NB4 (cell line): ENCODE data around the gene BBS12.
A peak's percentile ranks its signal among the peaks of the same experiment; 100 is the strongest.

ENCODE experiments used
- DNase-seq: peaks from one replicate; pipeline ENCODE4 v3.0.0; 2010; ENCODE audit warnings: low read depth
- H3K4me3 ChIP-seq: one replicate; pipeline ENCODE4 v1.5.1; 2011; ENCODE audit warnings: mild to moderate bottlenecking, low read depth, low read length, moderate library complexity
- MYC ChIP-seq: IDR thresholded peaks from 2 replicates; pipeline ENCODE4 v1.6.1; 2011; ENCODE audit warnings: low read depth, low read length
- POLR2A ChIP-seq: IDR thresholded peaks from 2 replicates; pipeline ENCODE4 v1.6.1; 2011; ENCODE audit warnings: mild to moderate bottlenecking; ENCODE audit not compliant: insufficient read length; ENCODE audit errors: extremely low read depth
- TF ChIP-seq, protein P1 (sequence below): IDR thresholded peaks from one replicate; pipeline ENCODE4 v1.5.1; 2012; ENCODE audit warnings: low read depth, low read length
- TF ChIP-seq, protein P2 (sequence below): IDR thresholded peaks from 2 replicates; pipeline ENCODE4 v1.6.1; 2011; ENCODE audit warnings: low read depth, low read length

Gene BBS12

DNA sequence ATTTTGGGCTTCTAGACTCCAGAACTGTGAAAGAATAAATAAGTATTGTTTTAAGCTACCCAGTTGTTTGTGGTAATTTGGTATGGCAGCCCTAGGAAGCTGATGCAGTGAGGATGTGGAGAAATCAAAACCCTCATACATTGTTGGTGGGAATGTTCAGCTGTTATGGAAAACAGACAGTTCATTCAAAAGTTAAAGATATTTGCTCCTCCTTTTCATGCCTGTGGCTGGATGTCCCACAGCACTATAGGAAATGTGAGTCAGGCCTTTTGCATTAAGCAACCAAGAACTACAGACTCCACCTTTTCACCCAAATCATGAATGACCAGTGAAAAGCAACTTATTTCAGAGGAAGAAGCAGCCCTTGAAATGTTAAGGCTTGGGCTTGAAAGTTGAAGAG, 6.7 kb downstream of the BBS12 start:
- DNase-seq = peak; percentile 8
- TF ChIP-seq MYC = no peak
- TF ChIP-seq, protein P1, sequence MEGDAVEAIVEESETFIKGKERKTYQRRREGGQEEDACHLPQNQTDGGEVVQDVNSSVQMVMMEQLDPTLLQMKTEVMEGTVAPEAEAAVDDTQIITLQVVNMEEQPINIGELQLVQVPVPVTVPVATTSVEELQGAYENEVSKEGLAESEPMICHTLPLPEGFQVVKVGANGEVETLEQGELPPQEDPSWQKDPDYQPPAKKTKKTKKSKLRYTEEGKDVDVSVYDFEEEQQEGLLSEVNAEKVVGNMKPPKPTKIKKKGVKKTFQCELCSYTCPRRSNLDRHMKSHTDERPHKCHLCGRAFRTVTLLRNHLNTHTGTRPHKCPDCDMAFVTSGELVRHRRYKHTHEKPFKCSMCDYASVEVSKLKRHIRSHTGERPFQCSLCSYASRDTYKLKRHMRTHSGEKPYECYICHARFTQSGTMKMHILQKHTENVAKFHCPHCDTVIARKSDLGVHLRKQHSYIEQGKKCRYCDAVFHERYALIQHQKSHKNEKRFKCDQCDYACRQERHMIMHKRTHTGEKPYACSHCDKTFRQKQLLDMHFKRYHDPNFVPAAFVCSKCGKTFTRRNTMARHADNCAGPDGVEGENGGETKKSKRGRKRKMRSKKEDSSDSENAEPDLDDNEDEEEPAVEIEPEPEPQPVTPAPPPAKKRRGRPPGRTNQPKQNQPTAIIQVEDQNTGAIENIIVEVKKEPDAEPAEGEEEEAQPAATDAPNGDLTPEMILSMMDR = no peak
- TF ChIP-seq, protein P2, sequence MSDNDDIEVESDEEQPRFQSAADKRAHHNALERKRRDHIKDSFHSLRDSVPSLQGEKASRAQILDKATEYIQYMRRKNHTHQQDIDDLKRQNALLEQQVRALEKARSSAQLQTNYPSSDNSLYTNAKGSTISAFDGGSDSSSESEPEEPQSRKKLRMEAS = no peak
- TF ChIP-seq POLR2A = no peak
- H3K4me3 ChIP-seq = no peak overlapping the region

GRCh38 chr4:122742933-122743829, 10.7 kb downstream of the BBS12 start:
- no peak for DNase-seq
- H3K4me3 ChIP-seq = no peak overlapping the region
- TF ChIP-seq, protein P1 = no peak
- TF ChIP-seq MYC (no peak), POLR2A (no peak)
- TF ChIP-seq, protein P2 = no peak

DNA sequence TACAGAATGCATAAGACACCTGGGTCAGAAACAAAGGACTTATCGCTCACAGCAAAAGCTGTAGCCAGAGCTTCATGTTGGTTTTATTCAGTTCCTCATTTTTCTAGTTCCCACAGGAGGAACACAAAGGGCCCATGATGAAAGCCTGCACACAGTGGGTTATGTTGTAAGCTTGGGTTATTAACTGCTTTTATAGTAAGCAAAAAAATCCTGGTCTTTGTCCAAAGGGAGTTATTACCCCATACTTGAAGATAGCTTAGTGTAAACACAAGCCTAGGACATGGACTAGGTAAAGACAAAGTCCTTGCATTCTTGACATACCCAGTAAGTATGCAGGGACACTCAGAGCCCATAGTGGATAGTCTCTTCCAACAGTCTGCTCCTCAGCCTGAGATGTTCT, 11.7 kb downstream of the BBS12 start:
- DNase-seq = peak; percentile 85
- TF ChIP-seq, protein P1 = no peak
- TF ChIP-seq MYC (0 out of 2 replicates have a peak, but pooled peaks have one; percentile 28), POLR2A (no peak)
- TF ChIP-seq, protein P2 = 0 out of 2 replicates have a peak, but pooled peaks have one; percentile 9
- no peak overlapping the region for H3K4me3 ChIP-seq

DNA sequence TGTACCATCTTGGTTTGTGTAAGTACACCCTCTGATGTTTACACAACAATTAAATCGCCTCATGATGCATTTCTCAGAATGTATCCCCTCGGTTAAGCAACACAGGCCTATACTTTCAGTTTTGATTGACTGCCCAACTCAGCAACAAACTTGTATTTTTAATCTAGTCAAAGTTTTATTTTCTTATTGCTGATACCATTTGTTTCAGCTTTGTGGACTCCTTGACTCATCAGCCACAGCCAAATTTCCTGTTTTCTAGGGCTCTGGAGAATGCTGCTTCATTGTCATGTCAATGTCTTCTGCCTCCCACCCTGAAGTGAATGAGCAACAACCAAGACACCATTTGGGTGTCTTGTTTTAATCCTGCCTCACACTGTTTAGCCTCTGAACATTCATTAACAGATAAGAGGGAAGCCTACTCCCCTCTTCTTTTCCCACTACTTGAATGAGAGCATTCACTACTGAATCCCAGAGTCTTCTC, 14.0 kb downstream of the BBS12 start:
- TF ChIP-seq POLR2A (no peak), MYC (no peak)
- TF ChIP-seq, protein P1 = no peak
- TF ChIP-seq, protein P2 = no peak
- DNase-seq = peak; percentile 37
- no peak overlapping the region for H3K4me3 ChIP-seq

GRCh38 chr4:122747068-122747467, 14.6 kb downstream of the BBS12 start:
- DNase-seq = no peak
- TF ChIP-seq MYC (no peak), POLR2A (no peak)
- TF ChIP-seq, protein P2 = no peak
- H3K4me3 ChIP-seq = no peak overlapping the region

- TF ChIP-seq, protein P2 = no peak
- TF ChIP-seq, protein P1 = no peak
- TF ChIP-seq MYC (no peak), POLR2A (no peak)
- no peak for DNase-seq
- no peak overlapping the region for H3K4me3 ChIP-seq
Measured at GRCh38 chr4:122747883-122748282, 15.4 kb downstream of the BBS12 start.
